Trophoblast cell (in vitro differentiated cells and primary cell): ENCODE results near the gene GABRA4.

Experiments
- DNase-seq, 2 donors: peaks; one replicate each; pipeline ENCODE4 v3.0.0-alpha.2; 2016
- H2AFZ ChIP-seq: 2 replicates; pipeline ENCODE4 v1.6.1; 2013; ENCODE audit warnings: low read length, moderate library complexity, mild to moderate bottlenecking; ENCODE audit not compliant: insufficient read depth, poor library complexity
- H2AK5ac ChIP-seq: 2 replicates; pipeline ENCODE4 v1.6.1; 2013; ENCODE audit warnings: mild to moderate bottlenecking, low read length
- H2BK120ac ChIP-seq: 2 replicates; pipeline ENCODE4 v1.6.1; 2013; ENCODE audit warnings: low read length, mild to moderate bottlenecking, moderate library complexity; ENCODE audit not compliant: insufficient read depth, poor library complexity
- H2BK12ac ChIP-seq: 2 replicates; pipeline ENCODE4 v1.6.1; 2013; ENCODE audit warnings: mild to moderate bottlenecking, low read length, moderate library complexity
- H2BK5ac ChIP-seq: 2 replicates; pipeline ENCODE4 v1.6.1; 2013; ENCODE audit warnings: low read length, low read depth, moderate library complexity, mild to moderate bottlenecking; ENCODE audit not compliant: poor library complexity
- H3K14ac ChIP-seq: 2 replicates; pipeline ENCODE4 v1.6.1; 2013; ENCODE audit warnings: mild to moderate bottlenecking, low read length
- H3K18ac ChIP-seq: 2 replicates; pipeline ENCODE4 v1.6.1; 2013; ENCODE audit warnings: mild to moderate bottlenecking, low read length
- H3K23ac ChIP-seq: 2 replicates; pipeline ENCODE4 v1.6.1; 2013; ENCODE audit warnings: low read length
- H3K27ac ChIP-seq: 2 replicates; pipeline ENCODE4 v1.5.1; 2013; ENCODE audit warnings: low read depth, mild to moderate bottlenecking, inconsistent platforms, low read length, moderate library complexity
- H3K27me3 ChIP-seq: 2 replicates; pipeline ENCODE4 v1.6.1; 2013; ENCODE audit warnings: inconsistent platforms, mild to moderate bottlenecking, low read length, moderate library complexity; ENCODE audit not compliant: insufficient read depth
- H3K36me3 ChIP-seq, 2 experiments: 1 replicate in 1 of 2; 2 replicates in 1 of 2; pipeline ENCODE4 v1.6.1; 2013; ENCODE audit warnings: low read length in 2 of 2, mild to moderate bottlenecking in 2 of 2, moderate library complexity in 1 of 2; ENCODE audit not compliant: insufficient read depth in 2 of 2, control insufficient read depth in 1 of 2
- H3K4ac ChIP-seq: 2 replicates; pipeline ENCODE4 v1.6.1; 2013; ENCODE audit warnings: low read depth, mild to moderate bottlenecking, low read length, moderate library complexity
- H3K4me1 ChIP-seq, 2 experiments: 1 replicate in 1 of 2; 2 replicates in 1 of 2; pipeline ENCODE4 v1.6.1; 2013; ENCODE audit warnings: low read length in 2 of 2, mild to moderate bottlenecking in 2 of 2, moderate library complexity in 1 of 2; ENCODE audit not compliant: insufficient read depth in 2 of 2, control insufficient read depth in 1 of 2
- H3K4me2 ChIP-seq: 2 replicates; pipeline ENCODE4 v1.6.1; 2013; ENCODE audit warnings: inconsistent platforms, mild to moderate bottlenecking, low read length, moderate library complexity
- H3K4me3 ChIP-seq: 2 replicates; pipeline ENCODE4 v1.5.1; 2013; ENCODE audit warnings: mild to moderate bottlenecking, low read depth, low read length, inconsistent platforms
- H3K79me1 ChIP-seq: one replicate; pipeline ENCODE4 v1.6.1; 2013; ENCODE audit warnings: low read length
- H3K79me2 ChIP-seq: 2 replicates; pipeline ENCODE4 v1.6.1; 2013; ENCODE audit warnings: low read length, mild to moderate bottlenecking; ENCODE audit not compliant: control insufficient read depth, insufficient read depth, poor library complexity
- H3K9ac ChIP-seq: 2 replicates; pipeline ENCODE4 v1.6.1; 2013; ENCODE audit warnings: mild to moderate bottlenecking, low read length
- H3K9me3 ChIP-seq: 2 replicates; pipeline ENCODE4 v1.6.1; 2013; ENCODE audit warnings: low read depth, mild to moderate bottlenecking, control low read depth, inconsistent platforms, low read length; ENCODE audit not compliant: insufficient read depth
- H4K12ac ChIP-seq: 2 replicates; pipeline ENCODE4 v1.6.1; 2013; ENCODE audit warnings: low read depth, mild to moderate bottlenecking, low read length, moderate library complexity
- H4K8ac ChIP-seq: 2 replicates; pipeline ENCODE4 v1.6.1; 2013; ENCODE audit warnings: low read depth, mild to moderate bottlenecking, low read length, moderate library complexity
- H4K91ac ChIP-seq: one replicate; pipeline ENCODE4 v1.6.1; 2013; ENCODE audit warnings: low read depth, mild to moderate bottlenecking, low read length, moderate library complexity
- WGBS: extraction: QIAGEN DNeasy Blood & Tissue Kit; methylation state at CpG from one replicate; pipeline ENCODE4 v1.1.7; 2013; ENCODE audit warnings: missing lambda C conversion rate; ENCODE audit not compliant: insufficient read length, insufficient coverage; ENCODE audit errors: extremely low coverage; 5-methylcytosine and 5-hydroxymethylcytosine counted together

Gene GABRA4

DNA sequence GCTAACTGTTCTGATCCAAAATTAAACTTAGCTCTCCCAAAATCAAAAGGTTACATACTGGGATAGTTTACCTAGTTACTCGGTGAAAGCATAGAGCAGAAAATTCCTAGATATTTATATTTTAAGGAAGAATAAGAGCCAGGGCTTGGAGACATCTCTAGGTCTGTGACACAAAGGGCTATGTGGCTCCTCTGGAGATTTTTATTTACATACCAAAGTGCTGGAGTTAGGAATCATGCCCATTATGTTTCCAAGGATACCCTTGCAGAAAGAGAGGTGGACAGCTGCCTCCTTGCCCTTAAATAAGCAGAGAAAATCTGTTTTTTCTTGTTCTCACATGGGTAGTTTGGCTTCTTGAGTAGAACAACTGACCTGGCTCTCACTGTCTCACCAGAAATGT, 93.3 kb downstream of the GABRA4 start:
- no peak overlapping the region for H3K4me2 ChIP-seq
- DNase-seq: no peak
- H2AK5ac ChIP-seq: no peak overlapping the region
- H4K8ac ChIP-seq: no peak overlapping the region
- H4K91ac ChIP-seq: no peak overlapping the region
- H3K14ac ChIP-seq: no peak overlapping the region
- H2AFZ ChIP-seq: no peak overlapping the region
- H3K4ac ChIP-seq: no peak overlapping the region
- H2BK5ac ChIP-seq: no peak overlapping the region
- no peak overlapping the region for H2BK12ac ChIP-seq
- H3K18ac ChIP-seq: no peak overlapping the region
- H3K79me1 ChIP-seq: no peaks in the 10 kb centered on the region
- H3K4me1 ChIP-seq: no peaks in the 10 kb centered on the region
- no peaks in the 10 kb centered on the region for H3K27me3 ChIP-seq
- no peaks in the 10 kb centered on the region for H3K9me3 ChIP-seq
- H3K36me3 ChIP-seq: no peaks in the 10 kb centered on the region
- no peak overlapping the region for H3K4me3 ChIP-seq
- no peak overlapping the region for H3K23ac ChIP-seq
- no peak overlapping the region for H3K9ac ChIP-seq
- no peak overlapping the region for H2BK120ac ChIP-seq
- no peak overlapping the region for H3K27ac ChIP-seq
- no peak overlapping the region for H4K12ac ChIP-seq
- H3K79me2 ChIP-seq: no peaks in the 10 kb centered on the region
- no CpG with 5 or more reads among the region's 1 CpG for WGBS

DNA sequence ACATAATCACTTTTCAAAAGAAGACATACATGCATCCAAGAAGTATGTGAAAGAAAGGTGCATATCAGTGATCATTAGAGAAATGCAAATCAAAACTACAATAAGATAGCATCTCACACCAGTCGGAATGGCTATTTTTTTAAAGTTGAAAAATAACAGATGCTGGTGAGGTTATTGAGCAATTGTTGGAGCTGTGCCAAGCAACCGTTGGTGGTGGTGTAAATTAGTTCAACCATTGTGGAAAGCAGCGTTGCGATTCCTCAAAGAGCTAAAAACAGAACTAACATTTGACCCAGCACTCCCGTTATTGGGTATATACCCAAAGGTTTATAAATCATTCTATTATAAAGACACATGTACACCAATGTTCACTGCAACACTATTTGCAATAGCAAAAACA, 98.6 kb downstream of the GABRA4 start:
- Histone ChIP-seq H3K9me3 (no peaks in the 10 kb centered on the region), H3K27me3 (no peaks in the 10 kb centered on the region), H3K4me2 (no peak overlapping the region), H3K9ac (no peak overlapping the region), H2BK120ac (no peak overlapping the region), H3K18ac (no peak overlapping the region), H2AFZ (no peak overlapping the region), H3K14ac (no peak overlapping the region), H2BK5ac (no peak overlapping the region), H3K36me3 (no peaks in the 10 kb centered on the region), H4K8ac (no peak overlapping the region), H3K79me1 (no peaks in the 10 kb centered on the region), H4K12ac (no peak overlapping the region), H3K23ac (no peak overlapping the region), H2BK12ac (no peak overlapping the region), H4K91ac (no peak overlapping the region), H3K4ac (no peak overlapping the region), H3K79me2 (no peaks in the 10 kb centered on the region), H3K27ac (no peak overlapping the region), H3K4me3 (no peak overlapping the region), H2AK5ac (no peak overlapping the region), H3K4me1 (no peaks in the 10 kb centered on the region)
- no CpG with 5 or more reads among the region's 5 CpGs for WGBS
- DNase-seq: no peak

DNA sequence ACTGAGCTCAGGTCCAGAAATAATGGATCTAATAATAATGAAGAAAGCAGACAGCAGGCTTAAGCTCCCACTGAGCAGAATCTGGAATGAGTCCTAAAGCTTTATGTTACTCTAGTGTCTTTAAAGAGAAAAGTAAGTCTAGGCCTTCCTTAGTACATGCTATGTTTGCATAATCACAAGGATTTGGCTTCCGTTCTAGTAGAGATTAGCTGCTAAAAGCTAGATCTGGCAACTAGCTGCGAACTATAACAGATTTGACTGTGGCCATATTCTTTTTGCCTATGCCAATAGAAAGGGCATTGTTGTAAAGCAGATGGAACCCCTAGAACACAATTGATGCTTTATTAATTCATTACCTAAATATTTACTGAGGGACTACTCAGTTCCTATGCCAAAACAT, 103.3 kb downstream of the GABRA4 start:
- H4K12ac ChIP-seq: no peak overlapping the region
- H3K18ac ChIP-seq: no peak overlapping the region
- H3K4ac ChIP-seq: no peak overlapping the region
- no peak overlapping the region for H2BK120ac ChIP-seq
- H3K79me2 ChIP-seq: no peaks in the 10 kb centered on the region
- H2AK5ac ChIP-seq: no peak overlapping the region
- H3K14ac ChIP-seq: no peak overlapping the region
- H4K91ac ChIP-seq: no peak overlapping the region
- no peak overlapping the region for H3K4me3 ChIP-seq
- H3K9me3 ChIP-seq: no peaks in the 10 kb centered on the region
- no peak overlapping the region for H3K27ac ChIP-seq
- H3K9ac ChIP-seq: no peak overlapping the region
- H4K8ac ChIP-seq: no peak overlapping the region
- no CpG with 5 or more reads among the region's 2 CpGs for WGBS
- H3K23ac ChIP-seq: no peak overlapping the region
- no peaks in the 10 kb centered on the region for H3K79me1 ChIP-seq
- no peak overlapping the region for H2AFZ ChIP-seq
- H3K27me3 ChIP-seq: no peaks in the 10 kb centered on the region
- no peak overlapping the region for H2BK5ac ChIP-seq
- DNase-seq: no peak
- H3K4me2 ChIP-seq: no peak overlapping the region
- no peaks in the 10 kb centered on the region for H3K36me3 ChIP-seq
- no peaks in the 10 kb centered on the region for H3K4me1 ChIP-seq
- no peak overlapping the region for H2BK12ac ChIP-seq

DNA sequence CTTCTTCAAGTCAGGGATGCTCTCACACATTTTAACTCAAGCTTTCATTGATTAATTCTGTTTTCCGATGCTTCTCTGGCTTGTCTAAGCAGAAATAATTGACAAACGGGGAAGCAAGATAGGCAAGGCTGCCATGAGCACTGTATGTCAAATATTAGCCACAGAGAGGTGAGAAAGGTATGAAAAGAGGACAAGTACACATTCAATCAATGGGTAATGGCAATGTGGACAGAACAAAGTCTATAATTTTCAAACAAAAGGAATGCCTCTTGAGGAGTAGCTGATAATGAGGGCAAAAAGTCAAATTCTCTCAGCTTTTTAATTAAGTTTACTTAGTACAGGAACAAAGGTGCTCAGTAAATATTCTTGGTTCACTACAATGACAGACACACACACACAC, 104.0 kb downstream of the GABRA4 start:
- Histone ChIP-seq H3K9me3 (no peaks in the 10 kb centered on the region), H3K36me3 (no peaks in the 10 kb centered on the region), H3K9ac (no peak overlapping the region), H2BK5ac (no peak overlapping the region), H3K4me1 (no peaks in the 10 kb centered on the region), H3K14ac (no peak overlapping the region), H3K4me3 (no peak overlapping the region), H3K27me3 (no peaks in the 10 kb centered on the region), H3K79me2 (no peaks in the 10 kb centered on the region), H3K23ac (no peak overlapping the region), H3K4me2 (no peak overlapping the region), H2BK120ac (no peak overlapping the region), H4K91ac (no peak overlapping the region), H4K8ac (no peak overlapping the region), H3K27ac (no peak overlapping the region), H3K4ac (no peak overlapping the region), H3K79me1 (no peaks in the 10 kb centered on the region), H3K18ac (no peak overlapping the region), H2AFZ (no peak overlapping the region), H4K12ac (no peak overlapping the region), H2AK5ac (no peak overlapping the region), H2BK12ac (no peak overlapping the region)
- no peak for DNase-seq
- WGBS: no CpG with 5 or more reads among the region's 2 CpGs
